ENCODE results near the gene MVK.

DNA sequence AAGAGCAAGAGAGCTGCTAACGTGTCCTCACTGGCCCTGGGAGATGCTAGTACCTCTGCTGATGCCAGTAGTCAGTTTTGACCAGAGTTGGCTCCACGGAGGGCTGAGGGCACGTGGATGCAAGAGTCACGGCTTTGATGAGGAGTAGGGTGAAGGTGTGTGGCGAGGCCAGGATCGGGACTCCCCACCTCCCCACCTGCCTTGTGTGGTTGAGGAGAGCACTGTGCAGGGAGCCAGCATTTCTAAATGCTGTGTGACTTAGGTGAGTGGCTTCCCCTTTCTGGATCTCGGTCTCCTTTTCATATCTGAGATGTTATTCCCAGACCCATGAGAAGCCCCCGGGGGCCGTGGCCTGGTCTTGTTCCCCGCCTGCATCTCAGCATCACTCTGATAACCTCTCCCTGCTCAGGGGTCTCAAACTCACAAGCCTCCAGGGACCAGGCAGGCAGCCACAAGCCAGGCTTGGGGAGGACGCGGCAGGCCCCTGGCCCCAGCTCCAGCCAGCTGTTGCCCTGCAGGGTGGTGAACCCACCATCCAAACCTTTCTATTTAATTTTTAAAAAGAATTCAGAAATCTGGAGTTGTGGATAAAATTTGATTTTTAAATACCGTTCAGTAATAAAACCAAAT is 32.1 kb downstream of the MVK start:
- TF ChIP-seq, protein P1, sequence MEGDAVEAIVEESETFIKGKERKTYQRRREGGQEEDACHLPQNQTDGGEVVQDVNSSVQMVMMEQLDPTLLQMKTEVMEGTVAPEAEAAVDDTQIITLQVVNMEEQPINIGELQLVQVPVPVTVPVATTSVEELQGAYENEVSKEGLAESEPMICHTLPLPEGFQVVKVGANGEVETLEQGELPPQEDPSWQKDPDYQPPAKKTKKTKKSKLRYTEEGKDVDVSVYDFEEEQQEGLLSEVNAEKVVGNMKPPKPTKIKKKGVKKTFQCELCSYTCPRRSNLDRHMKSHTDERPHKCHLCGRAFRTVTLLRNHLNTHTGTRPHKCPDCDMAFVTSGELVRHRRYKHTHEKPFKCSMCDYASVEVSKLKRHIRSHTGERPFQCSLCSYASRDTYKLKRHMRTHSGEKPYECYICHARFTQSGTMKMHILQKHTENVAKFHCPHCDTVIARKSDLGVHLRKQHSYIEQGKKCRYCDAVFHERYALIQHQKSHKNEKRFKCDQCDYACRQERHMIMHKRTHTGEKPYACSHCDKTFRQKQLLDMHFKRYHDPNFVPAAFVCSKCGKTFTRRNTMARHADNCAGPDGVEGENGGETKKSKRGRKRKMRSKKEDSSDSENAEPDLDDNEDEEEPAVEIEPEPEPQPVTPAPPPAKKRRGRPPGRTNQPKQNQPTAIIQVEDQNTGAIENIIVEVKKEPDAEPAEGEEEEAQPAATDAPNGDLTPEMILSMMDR (IDR thresholded peaks at IDR 0.05): no peak
- TF ChIP-seq POLR2A (IDR thresholded peaks at IDR 0.05): no peak

Data from thyroid gland (tissue), 4 donors.